Peyer's patch (tissue), 4 donors: ENCODE data around the gene DCBLD2.

Experiments
- POLR2A ChIP-seq, 2 donors: fragments of 450-650 bp; IDR thresholded peaks; one replicate each; pipeline ENCODE4 v1.5.1; 2017; ENCODE audit warnings: antibody characterized with exemption in 2 of 2, mild to moderate bottlenecking in 2 of 2, moderate library complexity in 2 of 2
- TF ChIP-seq, protein P1 (sequence below), 6 experiments: fragments of 450-650 bp in 4 of 6; fragments of 200-600 bp in 2 of 6; sonication (generic) in 1 of 6; IDR thresholded peaks; one replicate each; pipeline ENCODE4 v1.5.1; 2017 to 2019; ENCODE audit warnings: antibody characterized with exemption in 6 of 6, mild to moderate bottlenecking in 3 of 6, moderate library complexity in 1 of 6

DNA sequence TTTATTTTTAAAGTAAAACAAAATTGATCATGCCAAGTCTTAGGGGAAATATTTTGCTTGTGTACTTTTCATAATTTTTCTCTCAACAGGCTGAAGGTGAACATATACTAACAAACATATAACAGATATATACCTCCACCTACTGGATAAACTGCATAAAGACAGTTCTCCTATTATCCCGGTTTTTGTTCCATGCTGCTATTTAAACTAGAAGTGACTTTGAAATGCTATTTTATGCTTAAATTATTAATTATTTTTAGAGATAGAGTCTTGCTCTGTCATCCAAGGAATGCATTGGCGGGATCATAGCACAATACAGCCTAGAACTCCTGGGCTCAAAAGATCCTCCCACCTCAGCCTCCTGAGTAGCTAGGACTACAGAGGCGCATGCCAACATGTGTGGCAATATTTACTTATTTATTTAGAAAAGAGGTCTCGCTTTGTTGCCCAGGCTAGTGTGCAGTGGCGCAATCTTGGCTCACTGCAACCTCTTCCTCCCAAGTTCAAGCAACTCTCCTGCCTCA is 88.6 kb downstream of the DCBLD2 start:
- TF ChIP-seq, protein P1, sequence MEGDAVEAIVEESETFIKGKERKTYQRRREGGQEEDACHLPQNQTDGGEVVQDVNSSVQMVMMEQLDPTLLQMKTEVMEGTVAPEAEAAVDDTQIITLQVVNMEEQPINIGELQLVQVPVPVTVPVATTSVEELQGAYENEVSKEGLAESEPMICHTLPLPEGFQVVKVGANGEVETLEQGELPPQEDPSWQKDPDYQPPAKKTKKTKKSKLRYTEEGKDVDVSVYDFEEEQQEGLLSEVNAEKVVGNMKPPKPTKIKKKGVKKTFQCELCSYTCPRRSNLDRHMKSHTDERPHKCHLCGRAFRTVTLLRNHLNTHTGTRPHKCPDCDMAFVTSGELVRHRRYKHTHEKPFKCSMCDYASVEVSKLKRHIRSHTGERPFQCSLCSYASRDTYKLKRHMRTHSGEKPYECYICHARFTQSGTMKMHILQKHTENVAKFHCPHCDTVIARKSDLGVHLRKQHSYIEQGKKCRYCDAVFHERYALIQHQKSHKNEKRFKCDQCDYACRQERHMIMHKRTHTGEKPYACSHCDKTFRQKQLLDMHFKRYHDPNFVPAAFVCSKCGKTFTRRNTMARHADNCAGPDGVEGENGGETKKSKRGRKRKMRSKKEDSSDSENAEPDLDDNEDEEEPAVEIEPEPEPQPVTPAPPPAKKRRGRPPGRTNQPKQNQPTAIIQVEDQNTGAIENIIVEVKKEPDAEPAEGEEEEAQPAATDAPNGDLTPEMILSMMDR (IDR thresholded peaks at IDR 0.05): peak in 5 of 6 experiments; percentile 21 to 62 (median 59)
- no peak for TF ChIP-seq POLR2A (IDR thresholded peaks at IDR 0.05)
